Posterior cingulate gyrus (tissue), 11 donors: ENCODE results near the gene RPL31.
"Not testable (repeated sequence)": the region's sequence is repeated elsewhere in the genome, so short reads cannot be mapped to it uniquely, and the experiment has no call there.

ENCODE experiments used
- DNase-seq, 10 donors: peaks; one replicate each; pipeline versions ENCODE4 v3.0.0 to v3.0.0-alpha.2; 2020 to 2021; ENCODE audit warnings: mixed read lengths in 3 of 10
- intact Hi-C: fragments of 100-400 bp; cut with DNase I; formaldehyde crosslinking; loops from one replicate; pipeline ENCODE4 v1.15.1; 2023

The RPL31 gene

GRCh38 chr2:101022221-101022620 is 20.1 kb downstream of the RPL31 start:
- DNase-seq, result no peak
- intact Hi-C loops, result no loop called here

- DNase-seq, result no peak
- intact Hi-C loops, result no loop called here
Measured at GRCh38 chr2:101023327-101024107, 21.4 kb downstream of the RPL31 start.

- no peak for DNase-seq
- intact Hi-C loops, result no loop called here
Measured at GRCh38 chr2:101025561-101025960, 23.5 kb downstream of the RPL31 start.

GRCh38 chr2:101026253-101026701 is 24.2 kb downstream of the RPL31 start:
- no peak for DNase-seq
- intact Hi-C loops, result no loop called here

GRCh38 chr2:101026923-101027469 is 24.9 kb downstream of the RPL31 start:
- intact Hi-C loops, result no loop called here
- DNase-seq, result no peak

GRCh38 chr2:101027852-101028251 is 25.8 kb downstream of the RPL31 start:
- DNase-seq, result no peak
- intact Hi-C loops, result no loop called here

- intact Hi-C loops, result no loop called here
- no peak for DNase-seq
Measured at GRCh38 chr2:101030866-101031554, 28.9 kb downstream of the RPL31 start.

GRCh38 chr2:101032084-101032776 is 30.1 kb downstream of the RPL31 start:
- DNase-seq, result no peak
- intact Hi-C loops, result no loop called here

GRCh38 chr2:101036562-101036961 is 34.5 kb downstream of the RPL31 start:
- DNase-seq, result no peak
- intact Hi-C loops, result no loop called here

GRCh38 chr2:101037161-101037755 is 35.2 kb downstream of the RPL31 start:
- intact Hi-C loops, result no loop called here

GRCh38 chr2:101038455-101039255 is 36.6 kb downstream of the RPL31 start:
- intact Hi-C loops, result no loop called here
- no peak for DNase-seq

More at GRCh38 chr2:101037161-101037755, 35.2 kb downstream of the RPL31 start:
- DNase-seq, result no peak

GRCh38 chr2:101040072-101040471 is 38.0 kb downstream of the RPL31 start:
- no peak for DNase-seq
- intact Hi-C loops, result no loop called here

GRCh38 chr2:101040761-101041160 is 38.7 kb downstream of the RPL31 start:
- intact Hi-C loops, result no loop called here
- no peak for DNase-seq

- intact Hi-C loops, result no loop called here
- no peak for DNase-seq
Measured at GRCh38 chr2:101041413-101041812, 39.3 kb downstream of the RPL31 start.

GRCh38 chr2:101045330-101045729 is 43.2 kb downstream of the RPL31 start:
- intact Hi-C loops, result no loop called here
- no peak for DNase-seq

GRCh38 chr2:101047075-101047766 is 45.1 kb downstream of the RPL31 start:
- intact Hi-C loops, result no loop called here
- DNase-seq, result peak in 2 of 10 donors; percentile 10 to 58

GRCh38 chr2:101047774-101048173 is 45.7 kb downstream of the RPL31 start:
- peak in 1 of 10 donors; percentile 11 for DNase-seq
- intact Hi-C loops, result no loop called here

- intact Hi-C loops, result no loop called here
- DNase-seq, result no peak
Measured at GRCh38 chr2:101048756-101049155, 46.7 kb downstream of the RPL31 start.

- intact Hi-C loops, DNase-seq: not testable (repeated sequence)
Measured at GRCh38 chr2:101050886-101051285, 48.8 kb downstream of the RPL31 start.
